ENCODE data around the gene KCNQ2.

DNA sequence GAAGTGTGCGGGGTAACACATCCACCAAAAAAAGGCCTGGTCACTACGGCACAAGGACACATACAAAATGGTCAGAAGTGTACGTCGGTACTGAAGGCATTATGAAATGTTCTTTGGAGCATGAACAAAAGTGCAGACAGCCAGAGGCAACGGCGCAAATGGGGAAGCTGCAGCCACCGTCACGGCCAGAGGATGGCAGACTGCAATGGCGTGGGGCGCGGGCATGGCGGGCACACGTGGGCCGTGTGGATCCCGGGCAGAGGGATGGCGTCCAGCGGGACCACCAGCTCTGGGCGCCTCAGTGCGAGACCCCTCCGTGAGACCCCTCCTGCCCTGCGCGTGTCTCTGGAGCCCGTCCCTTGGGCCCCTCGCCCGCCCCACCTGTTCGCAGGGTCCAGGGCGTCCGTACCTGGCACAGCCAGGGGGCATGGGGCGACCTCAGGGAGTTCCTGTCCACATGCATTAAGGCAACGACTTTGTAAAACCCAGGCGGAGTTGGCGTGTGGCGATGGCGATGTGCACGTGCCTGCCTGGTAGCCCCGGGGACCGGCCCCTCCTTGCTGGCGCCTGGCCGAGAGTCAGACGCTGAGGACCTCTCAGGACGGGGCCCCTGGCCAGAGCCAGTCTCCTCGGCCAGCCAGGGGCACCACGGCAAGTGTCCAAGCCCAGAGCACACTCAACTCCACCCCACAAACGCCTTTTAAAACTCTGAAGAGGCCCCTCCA is 71.8 kb downstream of the KCNQ2 start:
- TF ChIP-seq, protein P1, sequence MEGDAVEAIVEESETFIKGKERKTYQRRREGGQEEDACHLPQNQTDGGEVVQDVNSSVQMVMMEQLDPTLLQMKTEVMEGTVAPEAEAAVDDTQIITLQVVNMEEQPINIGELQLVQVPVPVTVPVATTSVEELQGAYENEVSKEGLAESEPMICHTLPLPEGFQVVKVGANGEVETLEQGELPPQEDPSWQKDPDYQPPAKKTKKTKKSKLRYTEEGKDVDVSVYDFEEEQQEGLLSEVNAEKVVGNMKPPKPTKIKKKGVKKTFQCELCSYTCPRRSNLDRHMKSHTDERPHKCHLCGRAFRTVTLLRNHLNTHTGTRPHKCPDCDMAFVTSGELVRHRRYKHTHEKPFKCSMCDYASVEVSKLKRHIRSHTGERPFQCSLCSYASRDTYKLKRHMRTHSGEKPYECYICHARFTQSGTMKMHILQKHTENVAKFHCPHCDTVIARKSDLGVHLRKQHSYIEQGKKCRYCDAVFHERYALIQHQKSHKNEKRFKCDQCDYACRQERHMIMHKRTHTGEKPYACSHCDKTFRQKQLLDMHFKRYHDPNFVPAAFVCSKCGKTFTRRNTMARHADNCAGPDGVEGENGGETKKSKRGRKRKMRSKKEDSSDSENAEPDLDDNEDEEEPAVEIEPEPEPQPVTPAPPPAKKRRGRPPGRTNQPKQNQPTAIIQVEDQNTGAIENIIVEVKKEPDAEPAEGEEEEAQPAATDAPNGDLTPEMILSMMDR (IDR thresholded peaks at IDR 0.05): no peak
- no peak for TF ChIP-seq POLR2A (IDR thresholded peaks at IDR 0.05)
